ENCODE data around the gene OR2A42. TPM values are rescaled to one million over a fixed set of nuclear protein-coding genes. Genes with fewer than 3 reads are reported as not detected.
"Not testable (repeated sequence)": the region's sequence is repeated elsewhere in the genome, so short reads cannot be mapped to it uniquely, and the experiment has no call there.

OR2A42 gene
- 0.12 to 0.31 TPM in 2 of 3 replicates, not detected in the other for total RNA-seq
- long read RNA-seq: 0 reads

- H3K27me3 Mint-ChIP-seq (ENCODE audit: low read depth); H3K4me1 Mint-ChIP-seq (ENCODE audit: low read depth); H3K4me3 Mint-ChIP-seq (ENCODE audit: unreplicated experiment); DNase-seq (ENCODE audit: low spot score); H3K36me3 Mint-ChIP-seq (ENCODE audit: low read depth); H3K27ac Mint-ChIP-seq (ENCODE audit: unreplicated experiment); H3K9me3 Mint-ChIP-seq (ENCODE audit: low read depth): not testable (repeated sequence)
Measured at GRCh38 chr7:144239365-144239764, at the start of gene OR2A42. Gene OR2A42 (minus strand): TSS chr7:144239605. CDS start chr7:144232843, 6,762 bp downstream.

- not testable (repeated sequence) for H3K4me1 Mint-ChIP-seq (ENCODE audit: low read depth); H3K27me3 Mint-ChIP-seq (ENCODE audit: low read depth); H3K27ac Mint-ChIP-seq (ENCODE audit: unreplicated experiment); H3K9me3 Mint-ChIP-seq (ENCODE audit: low read depth); DNase-seq (ENCODE audit: low spot score); H3K4me3 Mint-ChIP-seq (ENCODE audit: unreplicated experiment); H3K36me3 Mint-ChIP-seq (ENCODE audit: low read depth)
Measured at GRCh38 chr7:144287171-144287784, 47.9 kb upstream of the OR2A42 start.

GRCh38 chr7:144283716-144284115, 44.3 kb upstream of the OR2A42 start:
- not testable (repeated sequence) for H3K4me1 Mint-ChIP-seq (ENCODE audit: low read depth); H3K4me3 Mint-ChIP-seq (ENCODE audit: unreplicated experiment); H3K27ac Mint-ChIP-seq (ENCODE audit: unreplicated experiment); H3K9me3 Mint-ChIP-seq (ENCODE audit: low read depth); DNase-seq (ENCODE audit: low spot score); H3K36me3 Mint-ChIP-seq (ENCODE audit: low read depth); H3K27me3 Mint-ChIP-seq (ENCODE audit: low read depth)

DNA sequence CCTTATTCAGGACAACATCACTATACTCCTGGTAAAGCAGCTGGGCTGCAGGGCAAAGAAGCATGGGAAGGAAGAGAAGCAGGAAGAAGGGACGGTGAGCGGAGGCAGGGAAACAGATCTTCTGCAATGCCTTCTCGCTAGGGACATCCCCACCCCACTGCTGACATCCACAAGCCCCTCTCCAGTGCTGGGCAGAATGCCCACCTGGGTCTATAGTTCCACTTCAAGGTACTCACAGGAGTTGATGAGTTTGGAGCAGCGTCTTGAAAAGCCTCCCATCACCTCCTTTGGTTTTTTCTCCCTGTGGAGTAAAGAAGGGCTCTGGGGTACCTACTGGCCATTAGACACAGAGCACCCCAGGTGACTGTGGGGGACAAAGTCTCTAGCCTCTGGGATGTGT, 43.1 kb upstream of the OR2A42 start:
- not testable (repeated sequence) for H3K27me3 Mint-ChIP-seq (ENCODE audit: low read depth); H3K4me3 Mint-ChIP-seq (ENCODE audit: unreplicated experiment); H3K4me1 Mint-ChIP-seq (ENCODE audit: low read depth); H3K9me3 Mint-ChIP-seq (ENCODE audit: low read depth); H3K27ac Mint-ChIP-seq (ENCODE audit: unreplicated experiment); DNase-seq (ENCODE audit: low spot score); H3K36me3 Mint-ChIP-seq (ENCODE audit: low read depth)

DNA sequence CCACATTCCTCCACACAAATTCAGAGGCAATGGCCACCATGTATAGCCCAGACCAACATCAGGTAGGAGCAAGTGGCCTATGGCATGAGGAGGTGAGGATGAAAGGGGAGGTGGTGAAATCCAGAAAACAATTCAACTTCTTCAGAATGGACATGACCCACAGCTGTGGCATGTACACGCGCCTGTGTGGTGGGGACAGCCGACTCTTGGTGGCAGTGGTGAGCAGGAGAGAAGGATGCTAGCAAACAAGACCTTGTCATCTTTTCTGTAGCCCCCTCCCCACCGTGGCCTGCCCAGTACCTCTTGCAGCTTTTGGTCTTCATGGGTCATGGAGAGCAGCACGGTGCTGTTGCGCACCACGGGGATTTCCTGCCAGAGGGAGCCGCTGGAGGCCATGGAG, 42.6 kb upstream of the OR2A42 start:
- H3K27me3 Mint-ChIP-seq (ENCODE audit: low read depth); H3K36me3 Mint-ChIP-seq (ENCODE audit: low read depth): not testable (repeated sequence)

DNA sequence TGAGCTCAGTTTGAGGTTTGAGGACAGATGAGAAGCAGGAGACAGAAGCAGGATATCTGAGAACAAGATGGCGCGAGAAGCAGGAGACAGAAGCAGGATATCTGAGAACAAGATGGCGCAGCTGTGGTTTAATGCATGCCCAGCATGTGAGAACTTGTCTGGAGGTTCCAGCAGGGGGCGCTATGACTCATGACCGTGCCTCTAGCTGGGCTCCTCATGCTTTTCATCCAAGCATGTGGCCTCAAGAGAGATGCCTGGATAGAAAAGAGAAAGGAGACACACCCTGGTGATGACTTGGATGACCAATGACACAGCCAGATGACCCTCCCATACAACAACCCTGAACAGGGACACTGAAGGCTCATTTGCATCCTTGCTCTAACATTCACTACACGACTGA, 40.6 kb upstream of the OR2A42 start:
- not testable (repeated sequence) for H3K4me3 Mint-ChIP-seq (ENCODE audit: unreplicated experiment); DNase-seq (ENCODE audit: low spot score); H3K9me3 Mint-ChIP-seq (ENCODE audit: low read depth); H3K27me3 Mint-ChIP-seq (ENCODE audit: low read depth); H3K36me3 Mint-ChIP-seq (ENCODE audit: low read depth); H3K4me1 Mint-ChIP-seq (ENCODE audit: low read depth); H3K27ac Mint-ChIP-seq (ENCODE audit: unreplicated experiment)

More for the DNA sequence above, 42.6 kb upstream of the OR2A42 start:
- not testable (repeated sequence) for H3K4me3 Mint-ChIP-seq (ENCODE audit: unreplicated experiment); H3K4me1 Mint-ChIP-seq (ENCODE audit: low read depth); H3K9me3 Mint-ChIP-seq (ENCODE audit: low read depth); DNase-seq (ENCODE audit: low spot score); H3K27ac Mint-ChIP-seq (ENCODE audit: unreplicated experiment)

- not testable (repeated sequence) for H3K4me3 Mint-ChIP-seq (ENCODE audit: unreplicated experiment); H3K4me1 Mint-ChIP-seq (ENCODE audit: low read depth); H3K27me3 Mint-ChIP-seq (ENCODE audit: low read depth); H3K9me3 Mint-ChIP-seq (ENCODE audit: low read depth); H3K27ac Mint-ChIP-seq (ENCODE audit: unreplicated experiment); H3K36me3 Mint-ChIP-seq (ENCODE audit: low read depth); DNase-seq (ENCODE audit: low spot score)
Measured at GRCh38 chr7:144275281-144275680, 35.9 kb upstream of the OR2A42 start.

DNA sequence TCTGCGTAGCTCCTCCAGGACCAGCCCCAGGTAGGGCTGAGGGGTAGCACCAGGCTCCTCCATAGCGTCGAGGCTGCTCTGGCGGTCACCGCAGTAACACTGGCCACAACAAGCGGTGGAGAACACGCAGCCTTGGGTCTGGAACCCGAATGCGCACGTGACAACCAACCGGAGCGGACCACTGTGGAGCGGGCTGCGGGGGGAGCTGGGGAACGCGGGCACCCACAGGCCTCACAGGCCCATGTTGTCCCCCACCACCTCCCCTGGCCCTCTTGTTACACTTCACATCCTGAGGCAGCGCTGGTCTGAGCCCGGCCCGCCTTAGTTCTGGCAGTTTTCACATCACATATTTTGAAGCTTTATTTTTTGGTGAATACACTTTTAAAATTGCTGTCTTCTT, 29.8 kb upstream of the OR2A42 start, which contains the start of gene CTAGE8:
Gene CTAGE8, minus strand, starts transcription at position 101 of the 400 bp plus-strand sequence. Its CDS starts 38 bp downstream, at position 63.
- DNase-seq (ENCODE audit: low spot score); H3K27me3 Mint-ChIP-seq (ENCODE audit: low read depth); H3K27ac Mint-ChIP-seq (ENCODE audit: unreplicated experiment); H3K4me3 Mint-ChIP-seq (ENCODE audit: unreplicated experiment); H3K9me3 Mint-ChIP-seq (ENCODE audit: low read depth); H3K4me1 Mint-ChIP-seq (ENCODE audit: low read depth); H3K36me3 Mint-ChIP-seq (ENCODE audit: low read depth): not testable (repeated sequence)

DNA sequence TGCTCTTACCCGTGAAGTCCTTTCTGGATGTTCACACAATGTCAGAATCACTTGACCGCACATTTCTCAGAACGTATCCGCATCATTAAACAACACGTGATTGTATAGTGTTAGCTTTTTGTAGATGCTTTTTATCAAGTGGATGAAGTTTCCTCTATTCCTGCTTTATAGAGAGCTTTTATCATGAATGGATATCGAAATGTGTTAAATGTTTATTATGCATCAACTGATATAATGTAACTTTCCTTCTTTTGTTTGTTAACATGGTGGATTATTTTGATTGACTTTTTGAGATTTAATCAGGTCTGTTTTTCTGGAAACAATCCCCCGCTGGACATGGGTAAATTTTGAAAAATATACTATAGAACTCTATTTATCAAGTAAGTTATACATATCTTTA, 25.3 kb upstream of the OR2A42 start, which contains the start of gene OR2A7:
Gene OR2A7, minus strand, starts transcription at position 101 of the 400 bp plus-strand sequence. CDS start 5,164 bp downstream, outside the sequence.
- not testable (repeated sequence) for H3K9me3 Mint-ChIP-seq (ENCODE audit: low read depth); H3K27ac Mint-ChIP-seq (ENCODE audit: unreplicated experiment); H3K27me3 Mint-ChIP-seq (ENCODE audit: low read depth); H3K36me3 Mint-ChIP-seq (ENCODE audit: low read depth); H3K4me1 Mint-ChIP-seq (ENCODE audit: low read depth); DNase-seq (ENCODE audit: low spot score); H3K4me3 Mint-ChIP-seq (ENCODE audit: unreplicated experiment)

DNA sequence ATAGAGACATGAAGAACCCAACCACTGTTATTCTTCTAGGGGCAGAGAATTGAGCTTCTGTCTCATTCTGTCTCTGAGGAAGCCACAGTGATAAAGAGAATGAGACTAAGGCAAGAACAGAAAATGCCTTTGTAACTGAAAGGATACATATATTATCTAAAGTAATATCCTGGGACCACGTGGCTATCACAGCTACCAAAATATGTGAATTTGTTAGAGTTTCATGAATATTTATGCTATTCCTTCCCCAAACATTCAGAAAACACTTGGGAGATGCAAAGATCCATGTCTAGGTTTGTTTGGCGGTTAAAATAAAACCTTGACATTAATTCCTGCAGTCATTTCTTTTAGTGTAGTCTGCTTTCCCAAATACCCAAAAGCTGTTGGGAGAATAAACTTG, 22.7 kb upstream of the OR2A42 start:
- not testable (repeated sequence) for H3K4me3 Mint-ChIP-seq (ENCODE audit: unreplicated experiment); H3K27me3 Mint-ChIP-seq (ENCODE audit: low read depth); DNase-seq (ENCODE audit: low spot score); H3K27ac Mint-ChIP-seq (ENCODE audit: unreplicated experiment); H3K9me3 Mint-ChIP-seq (ENCODE audit: low read depth); H3K4me1 Mint-ChIP-seq (ENCODE audit: low read depth); H3K36me3 Mint-ChIP-seq (ENCODE audit: low read depth)

DNA sequence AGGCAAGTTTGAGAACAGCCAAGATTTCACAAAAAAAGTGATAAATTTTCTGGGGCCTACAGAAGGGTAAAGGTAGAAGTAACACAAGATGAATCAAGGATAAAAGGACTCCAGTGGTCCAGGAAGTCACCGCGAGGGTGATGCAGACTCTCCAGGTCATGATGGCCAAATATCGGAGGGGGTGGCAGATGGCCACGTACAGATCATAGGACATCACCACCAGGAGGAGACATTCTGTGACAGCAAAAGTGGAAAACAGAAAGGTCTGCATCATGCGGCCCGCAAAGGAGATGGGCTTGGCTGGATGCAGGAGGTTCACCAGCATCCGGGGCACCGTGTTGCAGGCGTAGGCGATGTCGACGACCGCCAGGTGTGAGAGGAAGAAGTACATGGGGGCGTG, 19.7 kb upstream of the OR2A42 start:
- H3K9me3 Mint-ChIP-seq (ENCODE audit: low read depth); H3K4me1 Mint-ChIP-seq (ENCODE audit: low read depth); H3K36me3 Mint-ChIP-seq (ENCODE audit: low read depth); H3K27ac Mint-ChIP-seq (ENCODE audit: unreplicated experiment); H3K4me3 Mint-ChIP-seq (ENCODE audit: unreplicated experiment); H3K27me3 Mint-ChIP-seq (ENCODE audit: low read depth); DNase-seq (ENCODE audit: low spot score): not testable (repeated sequence)

Measured in chondrocyte (in vitro differentiated cells).